Cardiac muscle cell (in vitro differentiated cells and primary cell): ENCODE results near the gene LAMA3. TPM values are rescaled to one million over a fixed set of nuclear protein-coding genes. Genes with fewer than 3 reads are reported as not detected.
"Not testable (repeated sequence)": the region's sequence is repeated elsewhere in the genome, so short reads cannot be mapped to it uniquely, and the experiment has no call there.

Experiments
- DNase-seq, 2 donors: peaks; one replicate each; pipeline versions ENCODE4 v3.0.0 to v3.0.0-alpha.2; 2010 to 2017; ENCODE audit warnings: low read depth in 1 of 2, low spot score in 1 of 2
- H3K27ac ChIP-seq: fragments of 200-600 bp; sonication (generic); 2 replicates; pipeline ENCODE4 v1.5.1; 2016
- H3K27me3 ChIP-seq: fragments of 200-600 bp; sonication (generic); 2 replicates; pipeline ENCODE4 v1.6.0; 2016; ENCODE audit warnings: control low read depth
- H3K36me3 ChIP-seq: fragments of 200-600 bp; sonication (generic); 2 replicates; pipeline ENCODE4 v1.5.1; 2016; ENCODE audit warnings: control low read depth
- H3K4me1 ChIP-seq: fragments of 200-600 bp; sonication (generic); 2 replicates; pipeline ENCODE4 v1.8.1; 2017; ENCODE audit warnings: low read depth, mild to moderate bottlenecking, mixed run types
- H3K4me3 ChIP-seq: fragments of 200-600 bp; sonication (generic); 2 replicates; pipeline ENCODE4 v1.5.1; 2016; ENCODE audit warnings: mild to moderate bottlenecking
- H3K9me3 ChIP-seq: fragments of 200-600 bp; sonication (generic); 2 replicates; pipeline ENCODE4 v1.5.1; 2017; ENCODE audit warnings: low read depth, mild to moderate bottlenecking, control low read depth
- CTCF ChIP-seq: IDR thresholded peaks from 2 replicates; pipeline ENCODE4 v1.5.1; 2012; ENCODE audit warnings: low read depth, mild to moderate bottlenecking, low read length
- polyA plus RNA-seq: library from polyadenylated mRNA; unstranded; fragments of >200 nt; fragmentation: Nextera tagmentation; extraction: Ambion mirVana; gene quantifications from 2 replicates; pipeline ENCODE4 v1.2.1, GENCODE V29; 2016
- total RNA-seq: library from RNA; depleted of rRNA; stranded (reverse); fragments of >200 nt; gene quantifications from 2 replicates; pipeline ENCODE4 v1.2.3, GENCODE V29; 2016

LAMA3 gene
- total and polyA plus RNA-seq, 2 experiments from 2014 or later: 0.18 TPM; not detected in 1

GRCh38 chr18:23740105-23740830 is 51.0 kb downstream of the LAMA3 start:
- no peak for TF ChIP-seq CTCF
- H3K4me3 ChIP-seq: no peak overlapping the region
- peak in 1 of 2 donors; percentile 62 for DNase-seq
- H3K4me1 ChIP-seq: peaks cover 21% of the 10 kb centered on the region
- H3K27me3 ChIP-seq: no peaks in the 10 kb centered on the region
- H3K36me3 ChIP-seq: no peaks in the 10 kb centered on the region
- H3K27ac ChIP-seq: no peak overlapping the region
- no peaks in the 10 kb centered on the region for H3K9me3 ChIP-seq

GRCh38 chr18:23741967-23742366 is 52.7 kb downstream of the LAMA3 start:
- peaks cover 21% of the 10 kb centered on the region for H3K4me1 ChIP-seq
- H3K9me3 ChIP-seq, H3K27me3 ChIP-seq, DNase-seq, H3K4me3 ChIP-seq, H3K36me3 ChIP-seq, H3K27ac ChIP-seq: not testable (repeated sequence)

GRCh38 chr18:23743733-23744333 is 54.6 kb downstream of the LAMA3 start:
- Histone ChIP-seq H3K27me3 (no peaks in the 10 kb centered on the region), H3K9me3 (no peaks in the 10 kb centered on the region), H3K4me3 (no peak overlapping the region), H3K27ac (peak overlapping the region; percentile 52), H3K36me3 (no peaks in the 10 kb centered on the region), H3K4me1 (peaks cover 21% of the 10 kb centered on the region)
- DNase-seq: peak in 1 of 2 donors; percentile 41
- no peak for TF ChIP-seq CTCF

GRCh38 chr18:23745366-23745765 is 56.1 kb downstream of the LAMA3 start:
- no peaks in the 10 kb centered on the region for H3K27me3 ChIP-seq
- no peak overlapping the region for H3K4me3 ChIP-seq
- H3K36me3 ChIP-seq: no peaks in the 10 kb centered on the region
- no peak for DNase-seq
- TF ChIP-seq CTCF: no peak
- H3K9me3 ChIP-seq: no peaks in the 10 kb centered on the region
- H3K27ac ChIP-seq: no peak overlapping the region
- H3K4me1 ChIP-seq: peaks cover 16% of the 10 kb centered on the region

GRCh38 chr18:23746851-23747250 is 57.6 kb downstream of the LAMA3 start:
- no peak for TF ChIP-seq CTCF
- Histone ChIP-seq H3K27ac (no peak overlapping the region), H3K4me3 (no peak overlapping the region)

GRCh38 chr18:23752363-23752762 is 63.1 kb downstream of the LAMA3 start:
- DNase-seq: no peak
- no peaks in the 10 kb centered on the region for H3K9me3 ChIP-seq
- no peak overlapping the region for H3K4me3 ChIP-seq
- TF ChIP-seq CTCF: no peak
- H3K27me3 ChIP-seq: no peaks in the 10 kb centered on the region
- peak overlapping the region; percentile 12 for H3K27ac ChIP-seq
- H3K36me3 ChIP-seq: no peaks in the 10 kb centered on the region
- H3K4me1 ChIP-seq: peaks cover 6% of the 10 kb centered on the region

More at GRCh38 chr18:23746851-23747250, 57.6 kb downstream of the LAMA3 start:
- Histone ChIP-seq H3K36me3 (no peaks in the 10 kb centered on the region), H3K4me1 (peaks cover 14% of the 10 kb centered on the region), H3K27me3 (no peaks in the 10 kb centered on the region), H3K9me3 (no peaks in the 10 kb centered on the region)
- no peak for DNase-seq
